HCT116 (cell line): ENCODE results near the gene SARNP. TPM values are rescaled to one million over a fixed set of nuclear protein-coding genes. Genes with fewer than 3 reads are reported as not detected.

Experiments used
- ATAC-seq: fragments of 200-7000 bp; cut with Tn5 transposase; 2 replicates; pipeline ENCODE4 v1.9.1; 2020; ENCODE audit warnings: mild to moderate bottlenecking, moderate library complexity
- BruUV-seq: library from RNA; stranded (reverse); fragments of 400-500 nt; replicated peaks from 2 replicates; lab custom pipeline; 2021; lab: Mats Ljungman, UMichigan
- CTCF ChIA-PET: fragments of 300-600 bp; sonication (Branson Sonifier 250); formaldehyde crosslinking; loops from one replicate; lab custom pipeline; 2021; ENCODE audit warnings: antibody characterized with exemption; lab: Charles Lee
- POLR2A ChIA-PET: fragments of 300-600, 350-600 bp; sonication (Branson Sonifier 250); formaldehyde crosslinking; loops from one replicate; lab custom pipeline; 2021; ENCODE audit warnings: antibody characterized with exemption; lab: Charles Lee
- RAD21 ChIA-PET, 2 experiments: fragments of 300-600 bp; sonication (Branson Sonifier 250); formaldehyde crosslinking; loops; one replicate each; lab custom pipeline; 2023; ENCODE audit warnings: low total read pairs in 2 of 2; ENCODE audit not compliant: uncharacterized antibody in 2 of 2, unreplicated experiment in 2 of 2, low non-redundant PET in 1 of 2; lab: Charles Lee
- DNase-seq: peaks from one replicate; pipeline ENCODE4 v3.0.0-alpha.2; 2010; ENCODE audit warnings: low read depth, low spot score
- H2AFZ ChIP-seq: fragments of 200-600 bp; shearing (Covaris generic), sonication (generic); 2 replicates; pipeline ENCODE4 v1.6.1; 2017; ENCODE audit warnings: low read depth, mixed run types, mixed read lengths, antibody characterized with exemption, low read length; ENCODE audit not compliant: poor library complexity, severe bottlenecking
- H3K27ac ChIP-seq: 2 replicates; pipeline ENCODE4 v1.5.1; 2012; ENCODE audit warnings: low read depth, low read length
- H3K27me3 ChIP-seq: fragments of 200-600 bp; sonication (generic); 2 replicates; pipeline ENCODE4 v1.6.1; 2016; ENCODE audit warnings: mixed run types, low read length, mixed read lengths; ENCODE audit not compliant: insufficient read depth
- H3K36me3 ChIP-seq, 2 experiments: fragments of 200-500 bp in 1 of 2; fragments of 200-600 bp in 1 of 2; sonication (Bioruptor generic) in 1 of 2; sonication (generic) in 1 of 2; 2 replicates each; pipeline versions ENCODE4 v1.5.1 to v1.6.1; 2014 to 2016; ENCODE audit warnings: low read length in 2 of 2, inconsistent platforms in 1 of 2, mixed read lengths in 1 of 2, mixed run types in 1 of 2; ENCODE audit not compliant: insufficient read depth in 2 of 2, control insufficient read depth in 1 of 2
- H3K4me1 ChIP-seq, 2 experiments: fragments of 200-600 bp in 1 of 2; sonication (generic) in 1 of 2; 2 replicates each; pipeline versions ENCODE4 v1.5.1 to v1.6.1; 2012 to 2017; ENCODE audit warnings: low read length in 2 of 2, inconsistent platforms in 1 of 2, mild to moderate bottlenecking in 1 of 2, mixed read lengths in 1 of 2, mixed run types in 1 of 2, moderate library complexity in 1 of 2; ENCODE audit not compliant: insufficient read depth in 2 of 2, control insufficient read depth in 1 of 2
- H3K4me2 ChIP-seq: fragments of 200-600 bp; sonication (generic); 2 replicates; pipeline ENCODE4 v1.6.1; 2017; ENCODE audit warnings: mixed run types, low read length, mixed read lengths
- H3K4me3 ChIP-seq, 2 experiments: fragments of 200-600 bp in 1 of 2; sonication (generic) in 1 of 2; replicated peaks in 1 of 2; 2 replicates each; pipeline ENCODE4 v1.5.1; 2011 to 2016; ENCODE audit warnings: low read length in 2 of 2, control low read depth in 1 of 2, low read depth in 1 of 2, mild to moderate bottlenecking in 1 of 2, mixed read lengths in 1 of 2, mixed run types in 1 of 2
- H3K79me2 ChIP-seq: fragments of 200-600 bp; sonication (generic); 2 replicates; pipeline ENCODE4 v1.6.1; 2017; ENCODE audit warnings: mild to moderate bottlenecking, mixed run types, low read length, moderate library complexity, mixed read lengths; ENCODE audit not compliant: insufficient read depth
- H3K9ac ChIP-seq: fragments of 200-600 bp; sonication (generic); 2 replicates; pipeline ENCODE4 v1.6.1; 2016; ENCODE audit warnings: low read length, mixed read lengths
- H3K9me2 ChIP-seq: fragments of 200-600 bp; sonication (generic), shearing (Covaris generic); 2 replicates; pipeline ENCODE4 v1.6.1; 2017; ENCODE audit warnings: mixed run types, mild to moderate bottlenecking, moderate library complexity; ENCODE audit not compliant: insufficient read depth
- H3K9me3 ChIP-seq, 2 experiments: fragments of 200-500 bp in 1 of 2; fragments of 200-600 bp in 1 of 2; sonication (Bioruptor generic) in 1 of 2; sonication (generic) in 1 of 2; 2 replicates each; pipeline ENCODE4 v1.6.1; 2014 to 2017; ENCODE audit warnings: low read length in 2 of 2, mixed read lengths in 2 of 2, inconsistent platforms in 1 of 2, low read depth in 1 of 2, mild to moderate bottlenecking in 1 of 2, mixed run types in 1 of 2, moderate library complexity in 1 of 2; ENCODE audit not compliant: control insufficient read depth in 1 of 2, insufficient read depth in 1 of 2
- H4K20me1 ChIP-seq: fragments of 200-600 bp; sonication (generic), shearing (Covaris generic); 2 replicates; pipeline ENCODE4 v1.6.1; 2017; ENCODE audit warnings: mixed run types, mild to moderate bottlenecking, moderate library complexity; ENCODE audit not compliant: insufficient read depth
- CBX3 ChIP-seq: IDR thresholded peaks from 2 replicates; pipeline ENCODE4 v1.6.1; 2012; ENCODE audit warnings: low read depth
- CEBPB ChIP-seq: IDR thresholded peaks from 2 replicates; pipeline ENCODE4 v1.6.1; 2012; ENCODE audit warnings: low read depth
- EZH2 ChIP-seq: fragments of 200-600 bp; sonication (generic); IDR thresholded peaks from 2 replicates; pipeline ENCODE4 v1.6.1; 2017; ENCODE audit warnings: antibody characterized with exemption, mixed run types
- JUND ChIP-seq: IDR thresholded peaks from 2 replicates; pipeline ENCODE4 v1.6.1; 2012
- MAX ChIP-seq: IDR thresholded peaks from 2 replicates; pipeline ENCODE4 v1.6.1; 2012
- POLR2A ChIP-seq: IDR thresholded peaks from 2 replicates; pipeline ENCODE4 v1.7.0; 2011; ENCODE audit warnings: borderline replicate concordance; ENCODE audit not compliant: insufficient read depth, insufficient read length; ENCODE audit errors: extremely low read depth
- POLR2AphosphoS5 ChIP-seq: IDR thresholded peaks from 2 replicates; pipeline ENCODE4 v1.6.1; 2011; ENCODE audit warnings: mild to moderate bottlenecking, low read depth, low read length, moderate library complexity
- SIN3A ChIP-seq: IDR thresholded peaks from 2 replicates; pipeline ENCODE4 v1.6.1; 2012; ENCODE audit warnings: low read depth
- TCF7L2 ChIP-seq: IDR thresholded peaks from 2 replicates; pipeline ENCODE4 v1.7.0; 2011; ENCODE audit warnings: borderline replicate concordance, inconsistent platforms; ENCODE audit not compliant: insufficient read depth, insufficient read length; ENCODE audit errors: extremely low read depth
- YY1 ChIP-seq: IDR thresholded peaks from 2 replicates; pipeline ENCODE4 v1.6.1; 2011; ENCODE audit warnings: low read length, low read depth, moderate library complexity, mild to moderate bottlenecking; ENCODE audit not compliant: insufficient replicate concordance; ENCODE audit errors: extremely low read depth
- intact Hi-C: fragments of 100-400 bp; cut with micrococcal nuclease; formaldehyde crosslinking; loops from 2 replicates; pipeline ENCODE4 v1.10.0; 2022
- total RNA-seq: library from RNA; stranded (reverse); gene quantifications from one replicate; pipeline ENCODE4 v1.2.1, GENCODE V29; 2021; ENCODE audit not compliant: unreplicated experiment
- TF ChIP-seq, protein P1 (sequence below): IDR thresholded peaks from 2 replicates; pipeline ENCODE4 v1.6.1; 2012; ENCODE audit warnings: low read depth
- TF ChIP-seq, protein P2 (sequence below), 3 experiments: fragments of 200-600 bp in 1 of 3; sonication (generic) in 1 of 3; IDR thresholded peaks in 2 of 3; conservative IDR thresholded peaks in 1 of 3; 2 replicates each; pipeline ENCODE4 v1.5.1; 2012 to 2017; ENCODE audit warnings: low read depth in 2 of 3, low read length in 2 of 3, antibody characterized with exemption in 1 of 3, borderline replicate concordance in 1 of 3, control low read depth in 1 of 3, mild to moderate bottlenecking in 1 of 3, mixed read lengths in 1 of 3, mixed run types in 1 of 3, moderate library complexity in 1 of 3; ENCODE audit not compliant: insufficient read depth in 1 of 3

Gene SARNP
- total RNA-seq, 1 experiment from 2014 or later: 82.4 TPM

GRCh38 chr12:55708695-55709233 lies 108.8 kb downstream of the SARNP start:
- Histone ChIP-seq H2AFZ (no peak overlapping the region), H3K27me3 (peaks cover 26% of the 10 kb centered on the region; the same call in 1 of the 2 replicates), H4K20me1 (no peaks in the 10 kb centered on the region), H3K27ac (no peak overlapping the region), H3K9me2 (no peaks in the 10 kb centered on the region), H3K79me2 (no peaks in the 10 kb centered on the region), H3K9me3 (no peaks in the 10 kb centered on the region), H3K4me2 (peak overlapping the region; percentile 81), H3K4me3 (peak overlapping the region in 1 of 2 experiments; percentile 57; a peak in 2 of 4 replicates), H3K36me3 (no peaks in the 10 kb centered on the region), H3K4me1 (peaks cover 4 to 14% of the 10 kb centered on the region in 2 experiments; a peak in 3 of 4 replicates), H3K9ac (no peak overlapping the region)
- no peak for DNase-seq
- no TSS peak for BruUV-seq
- ChIA-PET RAD21 (no interaction called here), POLR2A (no interaction called here), CTCF (no interaction called here)
- TF ChIP-seq TCF7L2 (no peak), EZH2 (no peak), CEBPB (no peak), YY1 (no peak), POLR2A (no peak), POLR2AphosphoS5 (no peak), SIN3A (no peak), CBX3 (no peak), MAX (no peak), JUND (no peak)
- TF ChIP-seq, protein P1, sequence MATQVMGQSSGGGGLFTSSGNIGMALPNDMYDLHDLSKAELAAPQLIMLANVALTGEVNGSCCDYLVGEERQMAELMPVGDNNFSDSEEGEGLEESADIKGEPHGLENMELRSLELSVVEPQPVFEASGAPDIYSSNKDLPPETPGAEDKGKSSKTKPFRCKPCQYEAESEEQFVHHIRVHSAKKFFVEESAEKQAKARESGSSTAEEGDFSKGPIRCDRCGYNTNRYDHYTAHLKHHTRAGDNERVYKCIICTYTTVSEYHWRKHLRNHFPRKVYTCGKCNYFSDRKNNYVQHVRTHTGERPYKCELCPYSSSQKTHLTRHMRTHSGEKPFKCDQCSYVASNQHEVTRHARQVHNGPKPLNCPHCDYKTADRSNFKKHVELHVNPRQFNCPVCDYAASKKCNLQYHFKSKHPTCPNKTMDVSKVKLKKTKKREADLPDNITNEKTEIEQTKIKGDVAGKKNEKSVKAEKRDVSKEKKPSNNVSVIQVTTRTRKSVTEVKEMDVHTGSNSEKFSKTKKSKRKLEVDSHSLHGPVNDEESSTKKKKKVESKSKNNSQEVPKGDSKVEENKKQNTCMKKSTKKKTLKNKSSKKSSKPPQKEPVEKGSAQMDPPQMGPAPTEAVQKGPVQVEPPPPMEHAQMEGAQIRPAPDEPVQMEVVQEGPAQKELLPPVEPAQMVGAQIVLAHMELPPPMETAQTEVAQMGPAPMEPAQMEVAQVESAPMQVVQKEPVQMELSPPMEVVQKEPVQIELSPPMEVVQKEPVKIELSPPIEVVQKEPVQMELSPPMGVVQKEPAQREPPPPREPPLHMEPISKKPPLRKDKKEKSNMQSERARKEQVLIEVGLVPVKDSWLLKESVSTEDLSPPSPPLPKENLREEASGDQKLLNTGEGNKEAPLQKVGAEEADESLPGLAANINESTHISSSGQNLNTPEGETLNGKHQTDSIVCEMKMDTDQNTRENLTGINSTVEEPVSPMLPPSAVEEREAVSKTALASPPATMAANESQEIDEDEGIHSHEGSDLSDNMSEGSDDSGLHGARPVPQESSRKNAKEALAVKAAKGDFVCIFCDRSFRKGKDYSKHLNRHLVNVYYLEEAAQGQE: no peak
- TF ChIP-seq, protein P2, sequence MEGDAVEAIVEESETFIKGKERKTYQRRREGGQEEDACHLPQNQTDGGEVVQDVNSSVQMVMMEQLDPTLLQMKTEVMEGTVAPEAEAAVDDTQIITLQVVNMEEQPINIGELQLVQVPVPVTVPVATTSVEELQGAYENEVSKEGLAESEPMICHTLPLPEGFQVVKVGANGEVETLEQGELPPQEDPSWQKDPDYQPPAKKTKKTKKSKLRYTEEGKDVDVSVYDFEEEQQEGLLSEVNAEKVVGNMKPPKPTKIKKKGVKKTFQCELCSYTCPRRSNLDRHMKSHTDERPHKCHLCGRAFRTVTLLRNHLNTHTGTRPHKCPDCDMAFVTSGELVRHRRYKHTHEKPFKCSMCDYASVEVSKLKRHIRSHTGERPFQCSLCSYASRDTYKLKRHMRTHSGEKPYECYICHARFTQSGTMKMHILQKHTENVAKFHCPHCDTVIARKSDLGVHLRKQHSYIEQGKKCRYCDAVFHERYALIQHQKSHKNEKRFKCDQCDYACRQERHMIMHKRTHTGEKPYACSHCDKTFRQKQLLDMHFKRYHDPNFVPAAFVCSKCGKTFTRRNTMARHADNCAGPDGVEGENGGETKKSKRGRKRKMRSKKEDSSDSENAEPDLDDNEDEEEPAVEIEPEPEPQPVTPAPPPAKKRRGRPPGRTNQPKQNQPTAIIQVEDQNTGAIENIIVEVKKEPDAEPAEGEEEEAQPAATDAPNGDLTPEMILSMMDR (IDR thresholded peaks at IDR 0.05 in 2 of 3, conservative IDR thresholded peaks at IDR 0.05 in 1 of 3; ENCODE audit: borderline replicate concordance in 1 of 3, insufficient read depth in 1 of 3, low read depth in 2 of 3, low read length in 2 of 3): no peak
- intact Hi-C loops: no loop called here
- ATAC-seq: no peak
